ENCODE results near the gene MAD1L1.

The MAD1L1 gene

DNA sequence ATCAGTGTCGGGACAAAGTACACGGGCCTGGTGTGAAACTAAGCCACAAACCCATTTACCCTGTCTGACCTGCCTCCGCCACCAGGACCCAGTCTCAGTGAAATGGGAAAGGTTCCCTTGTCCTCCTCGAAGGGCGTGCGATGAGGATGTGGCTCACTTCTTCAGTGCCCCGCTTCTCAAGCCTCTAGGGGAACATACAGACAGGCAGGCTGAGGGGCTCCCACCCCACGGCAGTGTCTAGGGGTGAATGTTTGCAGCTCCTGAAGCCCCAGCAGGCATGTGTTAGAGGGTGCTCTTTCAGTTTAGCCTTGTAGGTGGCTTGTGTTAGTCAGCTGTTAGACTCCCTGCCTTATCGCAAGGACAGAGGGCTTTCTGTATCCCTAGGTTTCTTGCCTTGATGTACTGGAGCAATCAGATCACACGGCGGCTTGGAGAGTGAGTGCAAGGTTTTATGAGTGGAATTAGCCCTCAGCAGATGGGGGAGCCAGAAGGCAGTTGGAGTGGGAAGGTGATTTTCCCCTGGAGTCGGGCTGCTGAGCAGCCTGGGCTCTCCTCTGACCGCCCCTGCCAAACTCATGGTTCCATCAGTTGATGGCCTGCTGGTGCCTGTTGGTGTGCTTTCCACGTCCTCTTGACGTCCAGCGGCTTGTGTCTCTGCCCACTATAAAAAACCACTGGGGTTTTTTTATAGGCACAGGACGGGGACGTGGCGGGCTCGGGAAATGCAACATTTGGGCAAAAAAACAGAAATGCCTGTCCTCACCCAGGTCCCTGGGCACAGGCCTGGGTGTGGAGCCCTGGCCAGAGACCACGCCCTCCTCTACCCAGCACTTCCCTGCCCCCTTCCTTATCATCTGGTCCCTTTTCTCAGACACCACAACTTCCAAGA lies 10.0 kb upstream of the MAD1L1 start:
- no peak for DNase-seq (ENCODE audit: low read depth in 2 of 2, low spot score in 1 of 2)

DNA sequence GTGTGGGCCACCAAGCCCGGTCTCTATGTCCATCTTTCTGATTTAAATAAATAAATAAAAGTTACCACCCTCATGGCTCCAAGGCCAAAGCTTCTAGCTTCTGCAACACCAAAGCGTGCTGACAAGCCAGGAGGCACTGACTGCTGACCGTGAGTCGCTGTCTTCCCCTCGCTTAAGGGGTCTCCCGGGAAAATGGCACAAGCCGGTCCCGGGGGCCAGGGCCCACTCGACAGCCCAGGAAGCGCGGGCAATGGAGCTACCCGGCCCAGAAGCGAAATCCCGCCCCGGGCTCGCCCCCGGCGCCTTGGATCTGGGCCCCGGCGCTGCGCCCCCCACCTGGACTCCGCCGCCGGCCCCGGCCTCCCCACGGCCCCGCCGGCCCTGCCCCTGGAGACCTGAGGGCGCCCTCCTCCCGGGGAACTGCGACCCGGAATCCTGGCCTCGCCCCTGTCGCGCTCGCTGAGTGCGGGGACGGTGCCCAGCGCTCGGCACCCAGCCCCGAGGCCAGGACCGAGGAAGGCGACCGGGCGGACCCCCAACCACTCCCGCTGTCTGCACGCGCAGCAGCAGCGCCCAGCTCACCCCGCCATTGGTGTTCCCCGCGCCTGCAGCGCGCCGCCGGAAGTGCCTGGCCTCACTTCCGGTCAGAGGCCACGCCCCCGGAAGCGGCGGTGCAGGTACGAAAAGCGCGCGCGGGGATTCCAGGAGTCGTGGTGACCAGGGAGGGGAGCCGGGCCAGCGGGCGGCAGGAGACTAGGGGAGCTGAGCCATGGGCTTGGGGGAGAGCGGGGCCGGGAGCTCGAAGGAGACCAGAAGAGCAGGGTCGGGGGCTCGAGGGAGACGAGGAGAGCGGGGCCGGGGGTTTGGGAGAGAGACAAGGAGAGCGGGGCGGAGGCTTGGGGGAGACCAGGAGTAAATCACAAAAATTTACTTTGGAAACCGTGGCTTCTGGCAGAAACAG lies 9.1 kb upstream of the MAD1L1 start, which contains the start of the genes MRM2 and NUDT1:
Gene MRM2 (minus strand): TSS at position 626 of the 961 bp plus-strand sequence. CDS start 36 bp downstream, at position 590.
Gene NUDT1 (plus strand): TSS at position 647 of the 961 bp plus-strand sequence. CDS start 2,349 bp downstream, outside the sequence.
- peak; percentile 26 to 47 for DNase-seq (ENCODE audit: low read depth in 2 of 2, low spot score in 1 of 2)

DNA sequence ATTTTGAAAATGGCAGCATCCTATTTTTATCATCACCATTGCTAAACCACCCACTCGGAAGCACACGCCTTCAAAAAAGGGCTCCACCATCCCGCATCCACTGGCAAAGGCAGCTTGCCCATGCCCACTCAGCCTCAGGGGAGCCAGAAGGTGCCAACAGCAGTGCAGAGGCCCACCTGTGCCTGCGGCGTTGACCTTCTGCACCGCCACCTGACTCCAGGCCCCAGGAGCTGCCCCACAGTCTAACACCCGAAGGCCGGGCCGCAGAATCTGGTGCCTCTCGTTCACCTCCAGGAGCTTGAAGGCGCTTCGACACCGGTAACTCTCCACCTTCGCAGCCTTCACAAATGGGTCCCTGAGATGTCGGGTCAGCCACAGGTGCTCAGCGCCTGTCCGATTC lies 6.5 kb upstream of the MAD1L1 start:
- DNase-seq (ENCODE audit: low read depth in 2 of 2, low spot score in 1 of 2): no peak

DNA sequence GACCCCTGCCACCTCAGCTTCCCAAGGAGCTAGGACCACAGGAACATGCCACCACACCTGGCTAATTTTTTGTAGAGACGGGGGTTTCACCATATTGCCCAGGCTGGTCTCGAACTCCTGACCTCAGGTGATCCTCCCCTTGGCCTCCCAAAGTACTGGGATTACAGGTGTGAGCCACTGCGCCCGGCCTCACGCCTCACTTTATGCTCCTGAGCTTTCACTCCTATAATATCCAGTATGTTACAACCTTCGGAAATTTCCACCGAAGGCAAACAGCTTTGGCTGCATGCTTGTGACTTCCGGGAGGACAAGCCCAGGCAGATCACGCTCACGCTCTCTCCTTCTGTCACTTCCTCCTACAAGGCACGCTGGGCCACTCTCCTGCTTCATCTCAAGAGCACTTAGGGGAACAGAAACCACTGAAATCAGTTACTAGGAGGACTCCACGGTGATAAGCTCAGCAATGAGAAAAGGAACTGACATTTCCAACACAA lies 4.4 kb upstream of the MAD1L1 start:
- DNase-seq (ENCODE audit: low read depth in 2 of 2, low spot score in 1 of 2): no peak

DNA sequence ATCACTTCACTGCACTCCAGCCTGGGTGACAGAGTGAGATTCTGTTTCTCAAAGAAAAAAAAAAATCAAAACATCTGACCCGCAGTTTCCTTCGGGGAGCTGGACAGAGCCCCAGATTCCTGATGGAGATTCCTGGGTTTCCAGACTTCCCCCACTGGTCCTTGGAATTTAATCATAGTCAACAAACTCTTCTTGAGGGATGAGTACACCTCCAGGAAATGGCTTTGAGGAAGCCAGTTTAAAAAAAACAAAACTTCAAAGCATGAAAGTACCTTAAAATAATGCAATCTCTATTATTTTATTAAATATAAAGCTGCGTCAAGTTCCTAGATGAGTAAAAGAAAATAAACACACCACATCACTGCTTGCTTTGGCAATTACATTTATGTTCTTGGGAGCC lies 1.2 kb upstream of the MAD1L1 start:
- no peak for DNase-seq (ENCODE audit: low read depth in 2 of 2, low spot score in 1 of 2)

DNA sequence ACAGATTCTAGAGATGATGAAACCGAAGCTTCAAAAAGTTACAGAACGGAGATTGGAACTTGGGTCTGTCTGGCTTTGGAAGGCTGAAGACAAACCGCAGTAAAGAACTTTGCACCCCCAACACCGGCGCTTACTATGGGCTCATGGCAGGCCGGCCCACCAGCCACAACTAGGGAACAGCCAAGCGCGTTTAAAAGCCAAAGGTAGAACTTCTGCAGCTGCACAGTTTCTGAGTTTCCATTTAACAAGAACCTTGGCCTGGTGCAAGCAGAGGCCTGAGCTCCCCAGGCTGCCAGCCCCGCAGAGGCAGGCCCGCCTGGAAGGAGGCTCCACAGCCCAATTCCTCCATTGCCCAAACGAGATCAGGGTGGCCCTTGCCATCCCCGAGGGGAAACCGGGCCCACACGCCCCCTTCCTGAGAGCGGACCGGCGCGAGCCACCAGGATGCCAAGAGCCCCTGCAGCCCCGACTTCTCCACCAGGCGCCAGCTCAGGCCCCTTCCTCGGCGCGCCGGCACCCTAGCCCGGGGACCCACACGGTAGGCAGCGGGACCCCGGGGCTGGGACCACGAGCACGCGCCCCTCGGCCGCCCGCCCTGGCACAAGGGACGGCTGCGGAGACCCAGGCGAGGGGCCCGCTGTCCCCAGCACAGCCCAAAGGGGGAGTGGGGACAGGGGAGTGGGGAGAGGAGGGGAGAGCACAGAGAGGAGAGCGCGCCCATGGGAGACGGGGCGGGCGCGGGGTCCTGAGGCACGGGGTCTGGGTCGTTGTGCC lies 566 bp downstream of the MAD1L1 start:
- no peak for DNase-seq (ENCODE audit: low read depth in 2 of 2, low spot score in 1 of 2)

DNA sequence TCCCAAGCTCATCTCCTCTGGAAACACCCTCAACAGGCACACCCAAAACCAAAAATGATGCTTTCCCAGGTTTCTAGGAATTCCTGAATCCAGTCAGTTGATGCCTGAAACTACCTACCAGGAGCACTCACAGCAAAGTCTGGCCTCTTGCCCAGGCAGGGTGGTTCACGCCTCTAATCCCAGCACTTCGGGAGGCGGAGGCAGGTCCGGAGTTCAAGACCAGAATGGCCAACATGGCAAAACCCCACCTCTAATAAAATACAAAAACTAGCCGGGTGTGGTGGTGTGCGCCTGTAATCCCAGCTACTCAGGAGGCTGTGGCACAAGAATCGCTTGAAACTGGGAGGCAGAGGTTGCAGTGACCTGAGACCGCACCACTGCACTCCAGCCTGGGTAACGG lies 1.9 kb downstream of the MAD1L1 start:
- no peak for DNase-seq (ENCODE audit: low read depth in 2 of 2, low spot score in 1 of 2)

DNA sequence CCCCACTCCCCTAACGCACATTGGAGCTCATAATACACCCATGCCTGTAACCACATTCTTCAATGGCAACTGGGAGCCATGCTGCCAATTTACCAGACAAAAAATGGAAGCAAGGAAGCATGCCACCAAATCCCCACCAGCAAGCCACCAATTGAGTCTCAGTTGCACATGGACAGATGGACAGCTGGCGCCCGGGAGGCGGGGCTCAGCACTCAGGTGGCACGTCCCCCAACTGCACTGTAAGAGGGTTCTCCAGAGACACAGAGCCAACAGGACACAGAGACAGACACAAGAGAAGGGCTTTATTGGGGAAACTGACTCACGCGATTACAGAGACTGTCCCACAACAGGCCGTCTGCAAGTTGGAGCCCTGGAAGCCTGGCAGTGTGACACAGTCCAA lies 2.5 kb downstream of the MAD1L1 start:
- DNase-seq (ENCODE audit: low read depth in 2 of 2, low spot score in 1 of 2): no peak

DNA sequence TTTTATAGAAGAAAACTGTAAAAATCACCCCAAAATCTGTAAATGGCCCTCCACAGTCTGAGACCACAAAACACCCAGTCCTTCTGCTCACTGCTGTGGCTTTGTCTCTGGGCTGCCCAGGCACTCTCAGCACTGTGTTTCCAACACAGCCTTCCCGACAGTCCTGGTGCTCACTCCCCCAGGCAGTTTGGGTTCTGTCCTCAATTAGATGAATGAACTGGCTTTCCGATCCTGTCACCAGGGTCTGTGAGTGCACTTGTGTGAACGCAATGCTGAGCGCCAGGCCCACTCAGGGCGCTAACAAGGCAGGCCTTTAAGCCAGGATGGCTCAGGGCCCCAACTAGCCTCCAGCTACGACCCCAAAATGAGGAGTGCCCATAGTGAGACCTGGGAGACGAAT lies 3.3 kb downstream of the MAD1L1 start:
- DNase-seq (ENCODE audit: low read depth in 2 of 2, low spot score in 1 of 2): no peak

DNA sequence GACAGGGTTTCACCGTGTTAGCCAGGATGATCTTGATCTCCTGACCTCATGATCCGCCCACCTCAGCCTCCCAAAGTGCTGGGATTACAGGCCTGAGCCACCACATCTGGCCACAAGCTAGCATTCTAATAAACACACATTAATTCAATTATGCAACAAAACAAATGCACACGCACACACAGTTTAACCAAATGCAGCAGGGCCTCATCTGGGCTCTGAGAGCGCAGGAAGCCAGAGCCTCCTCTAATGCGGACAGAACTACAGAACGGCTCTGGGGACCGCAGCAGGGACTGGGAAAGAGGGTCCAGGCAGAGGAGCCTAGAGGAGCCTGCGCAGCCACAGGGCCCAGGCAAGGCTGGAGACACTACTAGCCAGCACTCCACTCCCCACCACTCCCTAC lies 3.8 kb downstream of the MAD1L1 start:
- no peak for DNase-seq (ENCODE audit: low read depth in 2 of 2, low spot score in 1 of 2)

DNA sequence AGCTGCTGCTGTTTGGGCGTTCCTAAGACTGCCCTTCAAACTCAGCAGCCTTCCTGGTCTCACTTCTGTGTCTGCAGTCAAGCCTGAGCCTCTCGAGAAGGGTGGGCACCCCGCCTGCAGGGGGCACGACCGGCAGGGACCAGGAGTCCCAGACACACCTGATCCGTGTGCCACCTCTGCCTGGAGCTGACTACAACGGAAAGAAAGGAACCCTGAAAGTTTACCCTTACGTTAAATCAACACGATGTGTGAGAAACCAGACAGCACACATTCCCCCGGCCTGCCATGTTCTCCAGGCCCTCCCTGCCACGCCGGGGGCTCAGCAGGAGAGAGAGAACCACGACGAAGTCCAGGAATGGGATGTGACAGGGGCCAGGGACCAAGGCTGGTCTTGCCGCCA lies 5.0 kb downstream of the MAD1L1 start:
- no peak for DNase-seq (ENCODE audit: low read depth in 2 of 2, low spot score in 1 of 2)

DNA sequence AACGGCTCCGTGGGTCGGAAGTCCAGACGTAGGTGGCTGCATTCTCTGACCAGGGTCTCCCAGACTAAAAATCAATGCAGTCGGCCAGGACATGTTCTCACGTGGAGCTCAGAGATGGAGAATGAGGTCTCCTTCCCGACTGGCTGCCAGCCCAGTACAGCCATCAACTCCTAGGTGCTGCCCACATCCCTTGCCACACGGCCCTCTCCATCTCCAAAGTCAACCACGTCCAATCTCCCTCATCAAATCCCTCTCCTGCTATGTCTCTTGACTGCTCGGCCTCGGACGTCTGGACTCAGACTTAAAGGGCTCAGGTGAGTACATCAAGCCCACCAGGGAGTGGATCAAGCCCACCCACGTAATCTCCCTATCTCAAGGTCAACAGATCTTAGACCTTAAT lies 6.9 kb downstream of the MAD1L1 start:
- no peak for DNase-seq (ENCODE audit: low read depth in 2 of 2, low spot score in 1 of 2)

DNA sequence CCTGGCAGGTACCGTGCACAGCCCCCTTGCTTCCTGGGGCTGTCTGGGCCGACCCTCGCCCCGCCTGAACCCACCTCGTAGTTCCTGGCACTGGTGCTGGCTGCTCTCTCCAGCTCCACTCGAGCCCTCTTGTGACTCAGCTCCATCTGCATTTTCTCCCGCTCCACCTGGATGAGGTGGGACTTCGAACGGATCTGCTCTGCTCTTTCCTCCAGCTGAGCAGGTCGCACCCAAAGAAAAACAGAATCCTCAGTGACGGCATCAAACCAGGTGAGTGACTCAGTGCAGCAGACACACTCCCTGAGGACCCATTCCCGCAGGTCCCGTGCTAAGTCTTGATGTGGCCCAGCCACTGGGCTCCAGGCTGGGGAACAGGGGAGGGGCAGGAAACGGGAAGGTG lies 7.4 kb downstream of the MAD1L1 start:
- no peak for DNase-seq (ENCODE audit: low read depth in 2 of 2, low spot score in 1 of 2)

DNA sequence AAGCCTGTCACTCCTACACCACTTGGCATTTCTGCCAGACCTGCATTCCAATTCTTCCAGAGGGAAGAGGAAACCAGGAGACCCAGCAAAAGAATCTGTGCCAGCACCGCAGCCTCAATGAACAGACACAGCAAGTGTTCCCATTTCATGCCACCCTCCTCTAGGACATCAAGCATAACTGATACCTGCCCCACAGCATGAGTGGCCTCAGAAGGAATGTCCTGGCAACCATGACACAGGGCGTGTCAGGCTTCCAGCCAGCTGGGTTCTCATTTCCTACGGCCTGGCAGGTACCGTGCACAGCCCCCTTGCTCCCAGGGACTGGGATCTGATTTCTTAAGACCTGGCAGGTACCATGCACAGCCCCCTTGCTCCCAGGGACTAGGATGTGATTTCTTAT lies 7.8 kb downstream of the MAD1L1 start:
- no peak for DNase-seq (ENCODE audit: low read depth in 2 of 2, low spot score in 1 of 2)

DNA sequence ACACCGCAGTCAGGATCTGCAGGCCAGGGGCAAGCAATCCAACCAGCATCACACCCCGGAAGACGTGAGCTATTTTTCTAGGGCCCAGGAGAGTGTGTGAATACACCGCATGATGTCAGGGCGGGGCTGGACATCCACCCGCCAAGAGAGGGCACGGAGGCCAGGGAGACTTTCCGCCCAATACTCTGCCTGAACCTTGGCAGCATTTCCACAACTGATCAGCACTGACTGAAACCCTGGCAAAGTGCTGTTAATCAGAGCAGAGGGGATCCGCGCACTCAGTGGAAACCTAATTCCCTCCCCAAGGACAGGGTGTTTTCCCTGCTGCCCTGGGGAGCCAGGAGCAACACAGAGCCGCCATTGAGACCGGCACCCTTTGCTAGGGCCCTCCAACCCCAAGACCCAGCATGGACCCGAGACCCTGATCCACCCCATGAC lies 8.2 kb downstream of the MAD1L1 start:
- DNase-seq (ENCODE audit: low read depth in 2 of 2, low spot score in 1 of 2): no peak

DNA sequence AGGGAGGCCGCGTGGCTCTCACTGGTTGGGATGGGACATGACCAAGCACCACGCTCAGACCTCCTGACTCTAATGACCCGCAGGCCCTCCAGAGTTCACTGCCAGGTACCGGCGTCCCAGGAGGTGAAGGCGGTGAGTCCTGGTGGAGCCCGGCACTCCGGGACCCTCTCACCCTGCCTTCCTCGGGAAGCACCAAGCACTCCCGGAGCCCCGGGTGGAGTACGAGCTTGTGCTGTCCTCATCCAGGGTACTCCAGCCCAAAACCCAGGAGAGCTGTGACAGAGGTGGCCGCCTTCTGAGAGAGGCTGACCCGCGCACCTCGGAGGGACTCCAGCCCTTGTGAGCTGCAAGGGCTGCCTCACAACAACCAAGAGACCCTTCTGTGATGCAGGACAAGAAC lies 9.4 kb downstream of the MAD1L1 start:
- no peak for DNase-seq (ENCODE audit: low read depth in 2 of 2, low spot score in 1 of 2)

DNA sequence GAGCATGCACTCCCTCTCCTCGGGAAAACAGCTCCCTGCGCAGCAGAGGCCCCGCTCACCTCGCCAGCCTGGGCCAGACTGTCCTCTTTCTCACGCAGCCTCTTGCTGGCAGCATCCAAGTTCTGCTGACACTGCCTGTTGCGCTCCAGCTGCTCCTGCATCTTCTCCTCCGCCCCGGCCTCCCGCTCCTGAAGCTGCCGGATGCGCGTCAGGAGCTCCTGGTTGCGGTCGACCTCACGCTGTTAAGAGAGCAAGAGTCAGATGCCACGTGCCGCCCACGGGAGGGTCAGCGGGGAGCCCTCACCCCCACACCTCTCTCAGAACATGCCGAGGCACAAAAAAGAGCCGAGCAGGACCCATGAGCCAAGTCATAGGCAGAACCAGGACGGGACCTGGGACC lies 10.2 kb downstream of the MAD1L1 start:
- DNase-seq (ENCODE audit: low read depth in 2 of 2, low spot score in 1 of 2): no peak

DNA sequence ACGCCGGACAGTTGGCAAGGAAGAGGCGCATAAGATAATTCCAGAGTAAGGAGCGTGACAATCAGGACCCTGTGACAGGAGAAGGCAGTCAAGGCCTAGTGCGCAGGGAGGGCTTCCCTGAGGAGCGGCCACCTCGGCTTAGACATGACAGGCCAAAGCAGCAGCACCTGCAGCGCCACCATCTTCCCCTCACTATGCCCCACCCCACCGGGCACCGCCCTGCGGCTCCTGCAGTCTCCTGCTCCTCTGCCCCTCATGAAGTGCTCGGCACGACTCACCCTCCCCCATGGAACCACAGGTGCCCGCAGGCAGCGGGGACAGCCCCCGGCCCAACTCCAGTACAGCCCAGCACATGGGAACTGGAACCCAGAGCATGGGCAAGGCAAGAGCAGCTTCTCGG lies 11.8 kb downstream of the MAD1L1 start:
- no peak for DNase-seq (ENCODE audit: low read depth in 2 of 2, low spot score in 1 of 2)

DNA sequence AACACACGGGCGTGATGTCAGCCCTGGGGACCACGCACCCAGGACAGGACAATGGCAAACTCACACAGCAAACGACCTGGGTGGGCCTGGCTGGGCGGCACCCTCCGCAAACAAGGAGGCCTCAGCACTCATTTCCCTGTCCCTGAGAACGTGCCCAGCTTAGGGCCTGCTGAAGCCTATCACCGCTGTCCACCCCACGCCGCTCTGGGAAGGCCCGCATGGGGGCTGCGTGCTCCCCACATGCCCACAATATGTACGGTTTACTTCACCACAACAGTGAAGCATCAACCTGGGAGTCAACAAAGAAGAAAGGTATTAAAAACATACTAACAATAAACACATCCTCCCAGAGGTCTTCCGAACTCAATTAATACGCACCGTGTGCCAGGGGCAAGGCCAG lies 12.2 kb downstream of the MAD1L1 start:
- no peak for DNase-seq (ENCODE audit: low read depth in 2 of 2, low spot score in 1 of 2)

DNA sequence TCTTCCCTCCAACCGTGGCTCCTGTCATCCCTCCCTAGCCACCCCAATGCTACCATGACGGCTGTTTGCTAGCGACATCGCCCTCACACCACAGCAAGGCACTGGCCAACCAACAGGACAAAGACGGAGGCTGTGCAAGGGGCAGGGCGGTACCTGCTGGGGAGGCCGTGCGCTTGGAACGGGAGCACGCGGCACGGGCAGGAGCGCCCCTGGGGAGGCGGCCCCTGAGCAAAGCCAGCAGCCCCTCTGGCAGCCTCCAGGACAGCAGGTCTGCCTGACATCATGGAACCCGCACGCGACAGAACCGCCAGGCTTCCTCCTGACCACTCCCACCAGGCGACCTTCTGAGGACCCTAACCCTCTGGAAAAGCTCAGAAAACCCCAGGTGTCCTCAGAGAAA lies 12.7 kb downstream of the MAD1L1 start:
- no peak for DNase-seq (ENCODE audit: low read depth in 2 of 2, low spot score in 1 of 2)

DNA sequence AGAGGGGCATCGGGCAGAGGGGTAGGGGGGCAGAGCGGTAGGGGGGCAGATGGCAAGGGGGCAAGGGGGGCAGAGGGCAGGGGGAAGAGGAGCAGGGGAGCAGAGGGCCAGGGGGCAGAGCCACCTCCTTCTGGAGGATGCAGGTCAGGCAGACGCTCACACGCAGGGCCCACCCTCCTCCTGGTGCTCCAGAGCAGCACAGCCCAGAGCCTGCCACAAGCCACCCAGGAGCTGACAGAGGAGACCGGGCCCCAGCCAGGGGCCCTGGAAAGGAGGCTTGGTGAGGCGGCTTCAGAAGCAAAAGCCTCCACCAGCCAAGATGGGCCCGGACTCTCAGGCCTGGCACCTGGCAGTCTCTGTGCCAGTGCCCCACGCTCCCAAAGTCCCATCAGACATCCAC lies 13.1 kb downstream of the MAD1L1 start:
- DNase-seq (ENCODE audit: low read depth in 2 of 2, low spot score in 1 of 2): no peak

Data from stimulated activated CD8-positive, alpha-beta memory T cell treated with anti-CD3 and anti-CD28 coated beads, Interleukin-4, amount 100 ng/mL, for 4 hours (primary cell).